ENCODE measurements around the gene GPR146.
"Not testable (repeated sequence)": the region's sequence is repeated elsewhere in the genome, so short reads cannot be mapped to it uniquely, and the experiment has no call there.

The GPR146 gene

GRCh38 chr7:1032536-1033181 is 11.7 kb upstream of the GPR146 start:
- H3K4me3 ChIP-seq (ENCODE audit: low read depth, low read length), result no peak overlapping the region
- no peak for DNase-seq (ENCODE audit: low read depth)
- TF ChIP-seq CTCF (IDR thresholded peaks at IDR 0.05; ENCODE audit: control insufficient read depth, extremely low read depth, insufficient read depth), result no peak

- H3K4me3 ChIP-seq (ENCODE audit: low read depth, low read length), result no peak overlapping the region
- TF ChIP-seq CTCF (IDR thresholded peaks at IDR 0.05; ENCODE audit: control insufficient read depth, extremely low read depth, insufficient read depth), result no peak
- DNase-seq (ENCODE audit: low read depth), result no peak
These were observed 10.7 kb upstream of the GPR146 start for GRCh38 chr7:1033546-1034145.

- not testable (repeated sequence) for H3K4me3 ChIP-seq (ENCODE audit: low read depth, low read length); DNase-seq (ENCODE audit: low read depth)
These were observed 9.6 kb upstream of the GPR146 start for GRCh38 chr7:1034769-1035168.

GRCh38 chr7:1036164-1036928 is 8.0 kb upstream of the GPR146 start:
- H3K4me3 ChIP-seq (ENCODE audit: low read depth, low read length); DNase-seq (ENCODE audit: low read depth): not testable (repeated sequence)

- not testable (repeated sequence) for DNase-seq (ENCODE audit: low read depth); H3K4me3 ChIP-seq (ENCODE audit: low read depth, low read length)
These were observed 4.1 kb upstream of the GPR146 start for GRCh38 chr7:1040233-1040632.

- H3K4me3 ChIP-seq (ENCODE audit: low read depth, low read length), result no peak overlapping the region
- no peak for TF ChIP-seq CTCF (IDR thresholded peaks at IDR 0.05; ENCODE audit: control insufficient read depth, extremely low read depth, insufficient read depth)
- DNase-seq (ENCODE audit: low read depth), result no peak
These were observed 3.6 kb upstream of the GPR146 start for GRCh38 chr7:1040790-1041189.

GRCh38 chr7:1041551-1042491 is 2.5 kb upstream of the GPR146 start:
- no peak overlapping the region for H3K4me3 ChIP-seq (ENCODE audit: low read depth, low read length)
- DNase-seq (ENCODE audit: low read depth), result no peak
- no peak for TF ChIP-seq CTCF (IDR thresholded peaks at IDR 0.05; ENCODE audit: control insufficient read depth, extremely low read depth, insufficient read depth)

GRCh38 chr7:1042492-1042833 is 1.9 kb upstream of the GPR146 start:
- no peak for DNase-seq (ENCODE audit: low read depth)
- no peak overlapping the region for H3K4me3 ChIP-seq (ENCODE audit: low read depth, low read length)
- TF ChIP-seq CTCF (IDR thresholded peaks at IDR 0.05; ENCODE audit: control insufficient read depth, extremely low read depth, insufficient read depth), result no peak
